Endothelial cell of hepatic sinusoid (primary cell): ENCODE results near the gene SPAG4.

Experiments
- in situ Hi-C: cut with HindIII; loops from 2 replicates; pipeline ENCODE4 v1.10.0; 2017; ENCODE audit warnings: low sequenced_read_pairs

Gene SPAG4

GRCh38 chr20:35598899-35599775 lies 16.5 kb upstream of the SPAG4 start:
- in situ Hi-C loops = loop anchor here (5.0 kb wide), 1 partner anchor 122 kb away; no protein-coding TSS in a partner anchor

- in situ Hi-C loops = loop anchor here (5.0 kb wide), 1 partner anchor 122 kb away; no protein-coding TSS in a partner anchor
These were observed 15.9 kb upstream of the SPAG4 start for GRCh38 chr20:35599776-35600120.

DNA sequence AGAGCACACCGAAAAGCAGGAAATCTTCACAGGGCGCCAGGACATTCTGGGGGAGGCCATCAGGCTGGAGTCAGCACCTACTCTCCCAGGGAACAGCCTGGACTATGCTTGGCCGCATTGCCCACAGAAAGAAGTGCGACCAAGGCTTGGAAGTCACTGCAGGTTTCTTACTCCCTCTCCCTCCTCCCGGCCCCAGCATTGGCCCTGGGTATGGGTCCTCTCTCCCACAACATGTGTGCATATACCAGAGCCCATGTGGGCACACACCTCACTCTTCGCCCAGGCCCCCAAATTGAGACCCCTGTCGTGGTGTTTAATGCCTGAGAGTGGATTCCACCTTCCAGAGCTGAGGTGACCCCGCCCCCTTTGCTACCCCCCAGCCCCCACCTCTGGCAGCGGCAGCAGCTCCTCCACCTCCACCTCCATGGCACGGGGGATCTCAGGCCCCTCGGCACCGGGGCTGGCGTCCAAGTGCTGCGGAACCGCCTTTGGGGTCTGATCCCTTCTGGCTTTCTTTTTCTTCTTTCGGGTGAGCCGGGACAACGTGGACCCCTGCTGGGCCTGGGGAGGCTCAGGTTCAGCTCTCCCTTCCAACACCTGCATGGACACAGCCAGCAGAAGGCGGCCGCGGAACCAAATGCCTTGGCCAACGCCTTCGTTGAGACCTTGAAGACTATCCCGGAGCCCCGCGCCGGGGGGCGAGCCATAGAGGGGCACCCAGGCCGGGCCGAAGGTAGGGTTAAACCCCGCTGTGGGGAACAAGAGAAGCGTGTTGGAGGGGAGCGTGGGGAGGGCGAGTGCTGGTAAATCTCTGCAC lies 15.2 kb upstream of the SPAG4 start:
- in situ Hi-C loops = no loop called here

DNA sequence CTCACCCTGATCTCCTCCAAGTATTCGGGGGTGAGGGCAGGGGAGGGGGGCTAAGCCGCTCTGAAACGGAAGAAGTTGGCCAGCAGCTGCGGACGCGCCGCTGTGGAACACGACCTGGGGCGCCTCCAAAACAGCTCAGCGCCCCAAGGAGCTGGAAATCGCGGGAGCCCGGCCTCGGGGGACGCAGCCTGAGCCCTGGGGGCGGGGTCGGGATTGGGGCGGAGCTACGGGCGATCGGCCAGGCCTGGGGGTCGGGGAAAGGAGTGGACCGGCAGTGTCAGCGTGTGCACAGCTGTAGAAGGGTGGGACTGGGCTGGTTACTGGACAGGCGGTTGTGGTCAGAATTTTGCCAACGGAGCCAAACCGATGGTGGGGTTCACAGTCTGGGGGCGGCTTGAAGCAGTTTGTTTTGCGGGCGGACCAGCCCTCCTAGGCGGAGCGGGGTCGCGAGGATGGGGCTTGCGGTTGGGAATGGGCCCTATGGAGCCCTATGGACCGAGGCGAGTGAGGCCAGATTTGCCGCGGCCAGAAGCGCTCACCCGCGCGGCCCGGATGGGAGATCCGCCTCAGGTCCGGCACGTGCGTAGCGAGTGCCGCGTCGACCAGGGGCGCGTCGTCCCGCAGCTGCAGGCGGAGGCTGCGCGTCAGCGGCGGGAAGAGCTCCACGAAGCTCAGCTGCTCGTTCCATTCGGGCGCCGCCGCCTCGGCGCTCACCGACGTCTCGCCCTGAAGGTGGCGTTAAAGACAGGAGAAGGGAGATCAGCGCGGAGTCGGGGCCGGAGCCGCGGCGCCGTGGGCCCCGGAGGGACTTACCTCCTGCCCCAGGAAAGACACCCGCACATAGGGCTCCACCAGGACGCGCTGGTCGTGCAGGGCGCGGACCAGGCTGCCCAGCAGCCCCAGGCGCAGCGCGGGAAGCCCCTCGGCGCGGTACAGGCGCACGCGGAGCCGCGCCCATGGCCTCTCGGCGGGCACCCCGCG lies 14.3 kb upstream of the SPAG4 start:
- in situ Hi-C loops = no loop called here

GRCh38 chr20:35601990-35602389 lies 13.6 kb upstream of the SPAG4 start:
- in situ Hi-C loops = no loop called here

DNA sequence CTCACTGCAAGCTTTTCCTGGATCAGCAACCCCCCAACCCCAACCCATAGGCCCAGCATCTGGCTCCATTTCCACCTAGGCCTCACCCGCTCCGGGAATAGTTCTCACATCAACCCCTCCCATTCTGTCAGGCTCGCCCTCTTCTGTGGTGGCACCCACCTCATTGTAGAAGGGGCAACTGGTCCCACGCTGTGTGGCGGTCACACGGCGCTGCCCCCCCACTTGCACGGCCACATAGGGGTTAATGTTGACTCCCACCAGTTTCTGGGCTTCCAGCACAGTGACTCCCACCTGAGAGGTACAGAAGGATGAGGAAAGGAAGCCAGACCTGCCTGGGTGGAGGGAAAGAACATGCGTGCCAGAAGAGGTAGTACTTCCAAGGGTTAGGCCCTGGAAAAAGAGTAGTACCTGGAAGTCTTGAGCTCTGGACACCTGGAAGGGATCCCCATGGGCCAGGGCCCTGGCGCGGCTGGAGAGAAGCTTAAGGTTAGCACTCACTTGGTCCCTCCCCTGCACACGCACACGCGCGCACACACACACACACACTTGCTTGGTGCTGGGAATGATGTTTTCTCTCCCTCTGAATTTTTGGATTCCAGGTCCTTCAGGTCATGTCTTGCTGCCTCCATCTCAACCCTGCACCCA lies 12.7 kb upstream of the SPAG4 start:
- in situ Hi-C loops = no loop called here

- in situ Hi-C loops = no loop called here
These were observed 11.8 kb upstream of the SPAG4 start for GRCh38 chr20:35603695-35604448.

DNA sequence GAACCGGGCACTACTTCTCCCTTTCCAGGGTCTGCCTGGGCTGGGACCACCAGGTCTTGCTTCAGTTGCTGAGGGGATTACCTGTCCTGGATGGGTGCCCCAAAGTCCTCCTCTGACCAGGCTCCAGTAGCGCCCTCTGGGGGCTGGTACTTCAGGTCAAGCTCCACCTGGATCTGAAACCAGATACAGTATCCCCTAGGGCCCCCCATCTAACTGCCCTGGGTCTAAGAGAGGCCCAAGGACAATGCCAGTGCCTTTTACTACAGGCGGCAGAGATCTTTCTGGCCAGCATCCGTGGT lies 11.2 kb upstream of the SPAG4 start:
- in situ Hi-C loops = no loop called here

DNA sequence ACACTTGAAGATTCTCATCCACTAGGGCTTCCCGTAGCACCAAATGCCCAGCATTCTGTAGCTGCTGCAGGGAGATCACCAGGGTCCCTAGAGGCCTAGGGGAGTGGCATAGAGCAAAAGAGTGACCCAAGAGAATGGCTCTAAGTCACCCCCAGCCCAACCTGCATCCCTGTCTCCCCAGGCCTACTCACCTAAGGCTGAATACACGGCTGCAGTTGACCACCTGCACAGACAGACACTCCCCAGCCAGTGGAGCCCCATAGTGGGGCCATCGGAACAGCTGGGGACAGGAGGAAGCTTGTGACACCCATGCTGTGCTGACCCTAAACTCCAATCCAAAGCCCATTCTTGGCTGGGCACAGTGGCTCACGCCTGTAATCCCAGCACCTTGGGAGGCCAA lies 9.5 kb upstream of the SPAG4 start:
- in situ Hi-C loops = no loop called here

DNA sequence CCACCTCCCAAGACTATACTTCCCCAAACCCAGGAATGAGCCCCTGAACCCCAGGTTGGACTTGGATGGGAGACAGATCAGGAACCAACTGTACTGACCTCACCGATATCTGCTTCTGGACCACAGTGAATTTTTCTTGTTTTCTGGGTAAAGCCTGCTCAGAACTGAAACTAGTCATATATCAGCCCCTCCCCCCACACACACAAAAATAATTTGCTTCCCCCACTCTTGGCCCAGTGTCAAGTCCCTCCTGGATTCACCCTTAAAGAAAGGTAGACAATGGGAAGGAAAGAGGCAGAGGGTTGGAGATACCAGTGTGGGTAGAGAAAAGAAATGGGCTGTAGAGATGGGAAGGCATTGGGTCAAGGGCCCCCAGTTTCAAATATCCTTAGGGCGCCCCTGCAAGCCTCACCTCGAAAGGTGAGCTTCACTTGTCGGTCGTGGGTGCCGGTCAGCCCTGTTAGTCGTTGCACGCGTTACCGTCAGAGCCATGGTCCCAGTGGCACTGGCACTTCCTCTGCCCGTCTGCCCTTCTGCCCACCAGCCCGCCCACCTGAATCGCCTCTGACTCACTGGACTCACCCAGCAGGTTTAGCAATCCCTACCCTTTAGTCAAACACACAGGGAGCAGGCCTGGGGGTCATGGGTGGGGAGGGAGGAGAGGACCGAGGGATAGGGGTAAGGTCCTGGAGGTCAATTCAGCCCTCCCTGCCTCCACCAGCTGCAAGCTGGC lies 8.5 kb upstream of the SPAG4 start:
- in situ Hi-C loops = no loop called here

DNA sequence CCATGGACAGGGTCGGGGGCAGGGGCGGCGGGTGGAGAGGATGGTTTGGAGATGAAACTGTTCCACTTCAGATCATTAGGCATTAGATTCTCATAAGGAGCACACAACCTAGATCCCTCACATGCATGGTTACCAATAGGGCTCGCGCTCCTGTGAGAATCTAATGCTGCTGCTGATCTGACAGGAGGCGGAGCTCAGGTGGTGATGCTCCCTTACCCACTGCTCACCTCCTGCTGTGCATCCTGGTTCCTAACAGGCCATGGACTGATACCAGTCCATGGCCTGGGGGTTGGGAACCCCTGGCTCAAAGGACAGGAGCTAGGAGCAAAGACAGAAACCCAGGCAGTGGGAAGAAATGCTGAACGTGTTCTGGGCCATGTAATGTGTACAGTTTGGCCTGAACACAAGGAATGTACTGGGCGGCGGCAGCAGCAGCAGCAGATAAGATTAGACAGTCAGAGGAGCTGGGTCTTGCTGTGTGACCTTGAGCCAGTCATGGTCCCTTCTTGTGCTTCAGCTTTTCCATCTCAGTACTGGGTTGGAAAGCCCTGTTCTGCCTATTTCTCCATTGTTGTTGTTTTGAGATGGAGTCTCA lies 4.7 kb upstream of the SPAG4 start:
- in situ Hi-C loops = no loop called here

GRCh38 chr20:35611482-35611881 lies 4.1 kb upstream of the SPAG4 start:
- in situ Hi-C loops = no loop called here

DNA sequence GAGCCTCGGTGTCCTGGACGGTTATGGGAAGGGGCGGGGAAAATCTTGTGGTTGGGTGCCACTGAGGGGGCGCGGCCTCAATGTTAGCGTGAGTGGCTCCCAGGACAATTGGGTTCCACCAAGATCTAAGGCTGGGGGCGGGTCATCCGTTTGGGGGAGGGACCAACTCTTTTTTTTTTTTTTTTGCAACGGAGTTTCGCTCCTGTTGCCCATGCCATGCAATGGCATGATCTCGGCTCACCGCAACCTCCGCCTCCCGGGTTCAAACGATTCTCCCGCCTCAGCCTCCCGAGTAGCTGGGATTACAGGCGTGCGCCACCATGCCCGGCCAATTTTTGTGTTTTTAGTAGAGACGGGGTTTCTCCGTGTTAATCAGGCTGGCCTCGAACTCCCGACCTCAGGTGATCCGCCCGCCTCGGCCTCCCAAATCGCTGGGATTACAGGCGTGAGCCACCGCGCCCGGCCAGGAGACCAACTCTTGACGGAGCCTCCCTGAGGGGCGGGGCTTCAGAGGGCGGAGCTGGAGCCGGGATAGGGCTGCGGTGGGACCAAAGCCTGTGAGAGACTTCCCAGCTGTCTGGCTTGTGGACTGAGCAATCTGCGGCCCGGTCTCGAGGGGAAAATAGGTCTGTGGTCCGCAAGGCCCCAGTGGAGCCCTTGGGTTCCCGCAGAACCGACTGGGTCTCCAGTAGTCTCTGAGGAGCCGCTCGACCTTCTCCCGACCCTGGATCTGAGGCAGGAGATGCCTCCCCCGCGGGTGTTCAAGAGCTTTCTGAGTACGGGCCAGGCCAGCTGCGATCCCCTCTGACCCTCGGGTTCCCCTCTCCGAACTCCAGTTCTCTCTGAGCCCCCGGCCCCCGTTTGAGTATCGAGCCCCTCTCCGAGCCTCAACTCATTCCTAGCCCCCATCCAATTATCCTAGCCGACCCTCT lies 1.1 kb downstream of the SPAG4 start:
- in situ Hi-C loops = no loop called here

- in situ Hi-C loops = no loop called here
These were observed 2.0 kb downstream of the SPAG4 start for GRCh38 chr20:35617397-35618262.

DNA sequence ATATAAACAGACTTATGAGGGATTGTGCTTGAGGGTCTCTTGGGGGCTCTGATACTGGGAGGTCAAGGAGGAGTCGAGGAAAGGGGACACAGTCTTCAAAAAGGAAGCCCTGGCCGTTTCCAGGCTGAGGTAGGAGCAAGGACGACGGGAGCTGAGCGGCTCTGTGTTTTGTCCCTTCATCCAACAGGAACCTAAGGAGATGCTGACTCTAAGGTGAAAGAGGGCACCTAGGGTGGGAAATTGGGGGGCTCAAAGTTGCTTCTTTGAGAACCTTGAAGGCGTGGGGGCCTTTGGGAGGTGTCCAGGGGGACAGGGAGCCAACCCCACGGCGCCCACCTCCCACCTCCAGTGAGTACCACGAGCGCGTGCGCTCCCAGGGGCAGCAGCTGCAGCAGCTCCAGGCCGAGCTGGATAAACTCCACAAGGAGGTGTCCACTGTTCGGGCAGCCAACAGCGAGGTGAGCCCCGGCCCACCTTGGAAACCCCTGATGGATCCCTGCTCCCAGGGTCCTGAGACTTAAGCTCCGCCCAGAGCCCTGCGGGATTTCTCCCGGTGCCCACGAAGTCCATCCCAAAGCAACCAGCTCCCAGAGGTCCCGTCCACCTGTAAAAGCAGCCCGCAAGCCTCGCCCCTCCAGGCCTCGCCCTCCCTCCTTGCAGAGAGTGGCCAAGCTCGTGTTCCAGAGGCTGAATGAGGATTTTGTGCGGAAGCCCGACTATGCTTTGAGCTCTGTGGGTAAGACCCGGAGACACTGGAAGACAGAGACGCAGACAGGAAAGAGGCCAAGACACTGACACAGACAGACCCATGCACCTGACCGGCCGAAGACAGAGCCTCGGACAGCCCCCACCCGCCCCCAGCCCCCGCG lies 2.9 kb downstream of the SPAG4 start:
- in situ Hi-C loops = no loop called here
